HG03097 (cell line): ENCODE results near the gene PDGFRB.

Experiments used
- ATAC-seq: cut with Tn5 transposase; IDR thresholded peaks from one replicate; pipeline ENCODE4 v1.9.1; 2021; ENCODE audit not compliant: unreplicated experiment, low FRiP score

PDGFRB gene

DNA sequence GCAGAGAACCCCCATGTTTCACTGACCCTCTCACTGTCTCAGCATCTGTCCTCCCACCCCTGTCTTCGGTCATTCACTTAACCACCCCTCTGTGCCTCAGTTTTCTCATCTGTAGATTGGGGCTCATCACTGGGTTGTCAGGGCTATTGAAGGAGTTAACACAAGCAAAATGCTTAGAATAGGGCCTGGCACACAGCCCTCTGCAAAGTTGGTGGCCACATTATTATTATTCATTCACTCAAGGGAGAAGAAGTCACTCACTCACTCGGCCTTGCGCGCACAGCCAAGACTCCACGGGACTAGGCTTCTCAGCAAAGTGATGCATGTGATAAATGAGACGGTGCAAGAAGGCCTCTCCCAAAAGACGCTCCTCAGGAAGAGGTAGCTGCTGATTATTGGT lies 8.0 kb downstream of the PDGFRB start:
- no peak for ATAC-seq

DNA sequence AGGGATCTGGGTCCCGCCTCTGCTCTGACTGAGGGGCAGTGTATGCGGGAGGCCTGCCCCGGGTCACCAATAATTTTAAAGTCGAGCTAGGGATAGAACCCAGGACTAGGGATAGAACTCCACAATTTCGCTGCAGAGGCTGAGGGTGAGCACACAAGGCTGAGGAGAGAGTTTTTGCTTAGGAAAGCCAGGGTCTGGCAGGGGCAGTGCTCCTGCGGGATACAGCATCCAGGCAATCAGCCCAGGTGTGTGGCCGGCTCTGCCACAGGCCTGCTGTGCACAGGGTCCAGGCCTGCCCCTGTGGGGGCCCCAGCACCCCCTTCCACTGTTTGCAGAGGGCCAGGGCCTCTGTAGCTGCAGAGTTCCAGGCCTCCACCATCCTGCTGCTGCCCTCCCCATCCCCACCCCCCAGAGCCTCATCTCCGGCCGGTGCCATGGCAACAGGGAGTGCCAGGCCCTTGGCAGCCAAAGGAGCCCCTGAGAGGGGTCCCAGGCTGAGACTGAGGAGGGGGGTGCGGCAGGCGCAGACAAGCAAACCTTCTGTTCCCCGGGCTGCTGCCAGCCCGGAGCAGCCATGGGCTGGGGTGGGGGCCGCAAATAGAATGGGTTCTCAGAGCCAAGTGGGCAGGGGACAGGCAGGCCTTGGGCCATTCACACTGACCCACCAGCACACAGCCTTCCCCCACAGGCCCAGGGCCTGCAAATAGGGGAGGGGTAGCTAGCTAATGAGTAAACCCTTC lies 8.6 kb downstream of the PDGFRB start:
- no peak for ATAC-seq

DNA sequence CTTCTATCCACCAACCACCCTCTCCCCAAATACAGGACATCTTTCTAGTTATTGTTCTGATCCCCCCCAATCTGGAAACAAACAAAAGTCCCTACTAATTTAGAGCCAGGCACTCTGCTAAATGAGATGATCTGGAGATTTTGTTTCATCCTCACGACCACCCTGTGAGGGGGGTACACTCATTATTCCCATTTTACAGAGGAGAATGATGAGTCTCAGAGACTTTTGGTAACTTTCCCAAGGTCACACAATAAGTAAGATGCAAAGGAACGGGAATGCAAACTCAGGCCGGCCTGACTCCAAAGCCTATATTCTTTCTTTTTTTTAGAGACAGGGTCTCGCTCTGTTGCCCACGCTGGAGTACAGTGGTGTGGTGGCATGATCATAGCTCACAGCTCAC lies 9.4 kb downstream of the PDGFRB start:
- ATAC-seq: no peak

DNA sequence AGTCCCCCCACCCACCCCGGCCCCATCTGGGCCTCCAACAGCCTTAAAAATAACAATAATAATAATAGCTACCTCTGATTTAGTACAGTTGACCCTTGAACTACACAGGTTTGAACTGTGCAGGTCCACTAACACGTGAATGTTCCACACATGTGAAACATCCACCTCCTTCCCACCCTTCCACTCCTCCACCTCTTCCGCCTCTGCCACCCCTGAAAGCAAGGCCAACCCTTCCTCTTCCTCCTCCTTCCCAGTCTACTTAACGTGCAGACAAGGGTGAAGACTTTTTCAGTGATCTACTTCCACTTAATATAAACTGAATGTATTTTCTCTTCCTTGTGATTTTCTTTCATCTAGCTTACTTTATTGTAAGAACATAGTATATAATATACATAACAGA lies 10.8 kb downstream of the PDGFRB start:
- no peak for ATAC-seq

DNA sequence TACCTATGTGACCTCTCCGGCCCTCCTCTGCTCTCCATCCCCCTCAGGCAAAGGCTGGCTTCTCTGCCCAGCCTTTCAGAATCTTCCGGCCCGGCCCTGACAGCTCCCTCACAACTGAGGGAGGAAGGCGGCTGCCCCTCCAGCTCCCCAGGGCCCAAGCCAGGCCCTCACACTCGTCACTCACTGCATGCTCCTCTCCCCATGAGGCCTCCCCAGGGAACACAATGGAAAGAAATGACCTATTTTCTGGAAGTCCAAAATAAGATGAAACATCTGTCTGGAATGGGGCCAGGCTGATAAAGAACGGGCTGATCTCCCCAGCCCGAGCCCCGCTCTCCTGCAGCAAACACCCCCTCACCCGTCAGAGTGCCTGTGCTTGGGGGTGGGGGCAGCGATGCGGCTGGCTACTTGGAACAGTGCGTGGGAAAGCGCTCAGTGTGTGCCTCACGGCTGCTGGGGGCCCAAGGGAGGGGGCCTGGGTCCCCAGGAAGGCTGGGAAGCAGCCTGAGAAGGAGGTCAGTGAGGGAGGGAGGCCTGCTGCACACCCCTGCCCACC lies 11.3 kb downstream of the PDGFRB start:
- no peak for ATAC-seq

DNA sequence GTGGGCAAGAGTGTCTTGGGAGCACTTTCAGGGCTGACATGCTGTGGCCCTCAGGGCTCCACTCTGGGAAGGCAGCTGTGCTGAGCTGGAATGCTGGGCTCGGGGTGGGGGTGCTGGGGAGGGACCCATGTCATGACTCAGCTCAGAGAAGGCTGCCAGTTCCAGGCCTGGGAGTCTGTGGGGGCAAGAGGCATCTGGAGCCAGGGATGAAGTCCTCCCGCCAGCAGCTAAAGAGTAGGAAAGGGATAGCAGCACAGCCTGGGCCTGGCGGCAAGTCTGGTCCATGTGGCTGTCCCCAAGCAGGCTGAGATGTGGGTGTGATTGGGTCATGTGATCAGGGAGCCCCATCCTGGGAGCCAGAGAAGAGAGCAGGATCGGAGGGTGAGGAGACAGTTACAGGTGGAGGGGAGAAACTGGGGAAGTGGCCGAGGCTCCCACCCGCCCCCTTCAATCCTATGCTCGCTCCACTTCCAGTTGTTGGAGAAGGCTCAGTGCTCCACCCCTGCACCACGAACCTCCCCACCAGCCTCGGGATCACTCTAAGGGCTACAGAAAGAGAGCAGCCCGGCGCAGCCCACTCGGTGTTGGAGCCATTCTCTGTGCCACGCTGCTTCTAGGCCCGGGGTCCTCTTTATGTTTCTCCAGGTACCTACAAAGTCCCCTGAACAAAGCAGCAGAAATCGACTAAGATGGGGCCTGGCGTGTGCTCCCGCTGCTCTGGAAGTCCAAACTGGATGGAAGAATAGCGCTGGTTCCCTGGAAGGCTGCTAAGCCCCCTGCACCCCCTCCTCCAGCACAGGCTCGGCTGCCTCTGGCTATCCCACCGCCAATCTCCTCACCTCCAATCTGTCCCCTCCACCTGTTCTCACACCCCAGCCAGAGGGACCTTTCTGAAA lies 12.0 kb downstream of the PDGFRB start:
- no peak for ATAC-seq

DNA sequence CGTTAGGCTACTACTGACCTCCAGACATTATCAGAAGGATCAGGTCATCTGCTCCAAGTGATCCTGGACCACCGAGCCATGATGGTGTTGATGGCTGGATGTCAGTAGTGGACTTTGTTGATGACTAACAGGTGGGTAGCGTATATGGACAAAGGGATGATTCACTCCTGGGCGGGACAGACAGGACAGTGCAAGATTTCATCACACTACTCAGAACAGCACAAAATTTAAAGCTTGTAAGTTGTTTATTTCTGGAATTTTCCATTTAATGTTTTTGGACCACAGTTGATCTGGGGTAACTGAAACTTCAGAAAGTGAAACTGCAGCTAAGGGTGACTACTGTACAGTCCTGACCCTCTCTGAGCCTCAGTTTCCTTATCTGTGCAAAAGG lies 12.7 kb downstream of the PDGFRB start:
- no peak for ATAC-seq

DNA sequence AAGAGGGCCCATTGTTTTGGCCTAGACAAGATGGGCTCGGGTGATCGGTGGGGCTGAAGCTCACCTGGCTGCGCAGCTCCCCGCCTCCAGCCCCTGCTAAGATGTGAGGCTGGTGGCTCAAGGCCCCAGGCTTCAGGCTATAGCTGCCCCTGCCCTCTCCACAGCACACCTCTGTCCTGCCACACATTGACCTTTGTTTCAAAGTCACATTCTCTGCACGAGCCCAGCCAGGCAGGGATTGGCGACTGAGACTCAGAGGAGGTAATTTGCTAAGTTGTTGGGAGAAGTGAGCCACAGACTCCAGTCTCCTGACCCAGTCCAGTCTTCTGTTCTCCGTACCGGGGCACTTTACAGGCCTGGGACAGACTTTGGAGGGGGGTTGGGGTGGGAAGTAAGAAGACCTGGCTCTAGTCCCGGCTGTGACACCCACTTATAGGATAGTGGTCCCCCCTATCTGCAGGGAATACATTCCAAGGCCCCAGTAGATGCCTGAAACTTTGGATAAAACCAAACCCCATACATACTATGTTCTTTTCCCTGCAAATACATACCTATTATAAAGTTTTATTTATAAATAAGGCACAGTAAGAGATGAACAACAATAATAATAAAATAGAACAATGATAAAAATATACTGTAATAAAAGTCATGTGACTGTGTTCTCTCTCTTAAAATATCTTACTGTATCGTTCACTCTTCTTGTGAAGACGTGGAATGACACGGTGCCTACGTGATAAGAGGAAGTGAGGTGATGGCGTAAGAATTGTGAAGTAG lies 13.3 kb downstream of the PDGFRB start:
- no peak for ATAC-seq

DNA sequence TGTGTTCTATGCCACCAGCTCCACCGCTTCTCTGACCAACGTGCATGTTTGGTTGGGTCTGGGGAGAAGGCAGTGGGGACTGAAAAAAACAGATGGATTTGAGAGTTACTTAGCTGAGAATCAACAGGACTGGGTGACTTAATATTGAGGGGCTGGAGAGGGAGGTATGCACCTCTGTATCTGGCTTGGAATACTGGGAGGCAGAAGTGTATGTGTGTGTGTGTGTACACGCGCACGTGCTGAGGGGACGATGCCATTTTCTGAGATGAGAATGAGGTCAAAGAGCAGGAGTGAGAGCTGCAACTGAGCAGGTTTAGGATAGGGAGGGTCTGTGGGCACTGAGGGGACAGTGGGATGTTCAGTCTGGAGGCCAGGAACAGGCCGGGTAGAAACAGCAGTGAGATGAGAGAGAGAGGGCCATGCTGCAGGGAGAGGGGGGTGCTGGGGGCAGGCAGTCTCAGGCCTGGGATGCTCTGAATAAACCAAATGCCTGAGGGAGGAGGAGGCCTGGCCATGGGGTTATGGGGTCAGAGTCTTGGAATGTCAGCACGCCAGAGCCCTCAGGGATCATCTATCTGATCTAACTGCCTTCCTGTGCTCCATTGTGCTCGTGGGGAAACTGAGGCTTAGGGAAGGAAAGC lies 14.0 kb downstream of the PDGFRB start:
- ATAC-seq: no peak

DNA sequence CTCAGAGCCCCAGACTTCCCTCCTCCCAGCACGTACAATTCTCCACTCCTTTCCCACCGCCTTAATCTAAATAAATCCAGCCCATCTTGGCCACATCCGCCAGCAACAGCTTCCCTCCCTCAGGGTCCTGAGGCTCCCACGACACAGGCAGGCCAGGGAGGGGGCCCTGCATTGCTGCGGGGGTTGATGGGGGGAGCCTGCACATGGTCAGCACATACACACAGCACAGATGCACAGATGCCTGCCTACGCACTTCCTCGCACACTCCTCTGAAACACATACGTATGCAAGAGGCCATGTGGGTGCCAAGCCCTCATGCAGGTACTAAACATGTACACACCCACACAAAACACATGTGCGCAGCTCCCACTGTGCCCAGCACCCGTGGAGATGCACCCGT lies 14.8 kb downstream of the PDGFRB start:
- ATAC-seq: no peak

DNA sequence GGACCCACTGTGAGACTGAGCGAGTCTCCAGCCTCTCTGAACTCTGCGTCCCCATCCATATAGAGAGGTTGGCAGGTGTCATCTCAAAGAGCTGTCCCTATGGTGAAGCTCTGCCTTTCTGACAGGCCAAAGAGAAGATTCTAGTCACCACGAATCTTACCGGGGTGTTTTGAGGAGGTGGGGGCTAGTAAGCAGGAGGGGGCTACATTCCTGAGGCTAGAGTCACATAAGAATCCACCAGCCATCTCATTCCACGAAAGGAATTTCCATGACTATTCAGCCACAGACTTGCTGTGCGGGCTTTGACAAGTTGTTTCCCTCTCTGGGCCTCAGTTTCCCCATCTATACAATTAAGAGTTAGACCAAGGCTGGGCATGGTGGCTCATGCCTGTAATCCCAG lies 16.3 kb downstream of the PDGFRB start:
- ATAC-seq: no peak

DNA sequence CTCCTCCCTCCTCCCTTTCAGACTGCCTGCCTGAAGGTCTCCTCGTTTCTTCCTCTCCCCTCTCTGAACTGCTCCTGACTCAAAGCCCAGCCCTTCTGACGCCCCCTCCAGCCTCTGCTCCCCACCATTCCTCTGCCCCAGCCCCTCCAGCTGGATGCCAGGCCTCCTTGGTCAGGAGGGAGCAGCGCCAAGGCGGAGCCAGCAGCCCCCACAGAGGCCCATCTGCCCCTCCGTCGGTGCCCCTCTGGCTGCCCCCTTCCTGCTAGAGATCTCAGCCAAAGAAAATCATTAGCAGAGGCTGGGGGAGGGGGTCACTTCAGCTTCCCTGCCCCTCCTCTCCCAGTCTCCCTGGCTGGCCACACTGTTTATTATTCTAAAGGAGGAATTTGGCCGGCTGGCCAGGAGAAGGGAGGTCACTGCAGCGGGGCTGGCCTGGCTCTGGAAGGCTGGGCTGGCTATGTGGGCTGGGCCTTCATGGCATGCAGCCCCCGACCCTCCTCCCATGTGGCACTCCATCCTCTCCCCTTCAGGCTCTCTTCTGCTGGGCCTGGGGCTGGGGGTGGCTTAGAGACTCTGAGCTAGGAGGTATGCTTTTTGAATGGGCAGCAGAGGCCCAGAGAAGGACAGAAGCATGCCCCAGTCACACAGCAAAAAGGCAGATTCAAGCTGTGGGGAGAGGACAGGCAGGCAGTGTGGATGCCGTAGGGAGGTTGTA lies 16.9 kb downstream of the PDGFRB start:
- ATAC-seq: no peak

DNA sequence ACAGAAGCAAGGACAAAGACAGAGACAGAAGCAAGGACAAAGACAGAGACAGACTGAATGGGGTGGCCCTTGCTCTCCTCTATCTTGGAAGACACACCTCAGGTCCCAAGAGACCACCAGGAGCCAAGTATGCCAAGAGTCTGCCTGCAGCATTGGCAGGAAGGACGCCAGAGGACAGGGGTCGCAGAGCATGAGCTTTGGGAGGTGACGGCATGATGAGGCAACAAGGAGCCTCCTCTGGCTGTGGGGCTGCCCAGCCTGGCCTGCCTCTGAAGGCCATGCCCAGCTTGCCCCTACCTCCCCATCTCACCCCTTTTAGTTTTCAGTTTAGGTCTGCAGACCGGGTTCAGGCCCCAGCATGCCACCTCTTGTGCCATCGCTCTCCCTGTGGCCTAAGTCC lies 17.6 kb downstream of the PDGFRB start:
- ATAC-seq: no peak

DNA sequence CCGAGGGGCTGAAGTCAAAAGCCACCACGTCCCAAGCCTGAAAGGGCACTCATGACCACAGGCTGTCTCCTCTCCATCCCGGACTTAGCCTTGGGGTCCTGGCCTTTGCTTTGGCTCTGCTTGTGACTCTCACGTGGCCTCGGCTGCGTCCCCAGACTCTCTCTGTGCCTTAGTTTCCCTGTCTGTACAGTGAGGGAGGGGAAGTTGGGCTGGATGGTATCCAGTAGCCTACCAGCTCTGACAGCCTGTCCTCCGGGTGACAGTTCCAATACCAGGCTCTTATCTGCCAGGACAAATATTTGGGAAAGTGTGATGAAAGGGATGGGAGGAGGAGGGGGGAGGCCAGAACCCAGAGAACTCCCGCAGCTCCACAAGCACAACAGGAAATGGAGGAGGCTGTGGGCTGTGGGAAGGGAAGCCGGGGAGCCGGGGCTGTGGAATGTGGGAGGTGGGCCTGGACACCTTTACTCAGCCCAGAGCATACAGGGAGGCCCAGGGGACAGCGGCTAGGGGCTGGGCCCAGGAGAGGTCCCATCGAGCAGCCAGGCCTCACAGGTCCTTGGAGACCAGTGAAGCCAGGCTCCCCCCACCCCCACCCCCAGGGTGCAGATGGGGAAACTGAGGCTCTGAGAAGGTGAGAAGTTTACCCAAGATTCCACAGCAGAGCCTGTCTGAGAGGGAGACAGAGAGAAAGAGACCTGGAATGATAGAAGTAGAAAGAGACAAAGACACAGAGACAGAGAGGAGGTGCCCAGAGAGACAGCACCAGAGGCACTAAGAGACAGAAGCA lies 18.3 kb downstream of the PDGFRB start:
- no peak for ATAC-seq

DNA sequence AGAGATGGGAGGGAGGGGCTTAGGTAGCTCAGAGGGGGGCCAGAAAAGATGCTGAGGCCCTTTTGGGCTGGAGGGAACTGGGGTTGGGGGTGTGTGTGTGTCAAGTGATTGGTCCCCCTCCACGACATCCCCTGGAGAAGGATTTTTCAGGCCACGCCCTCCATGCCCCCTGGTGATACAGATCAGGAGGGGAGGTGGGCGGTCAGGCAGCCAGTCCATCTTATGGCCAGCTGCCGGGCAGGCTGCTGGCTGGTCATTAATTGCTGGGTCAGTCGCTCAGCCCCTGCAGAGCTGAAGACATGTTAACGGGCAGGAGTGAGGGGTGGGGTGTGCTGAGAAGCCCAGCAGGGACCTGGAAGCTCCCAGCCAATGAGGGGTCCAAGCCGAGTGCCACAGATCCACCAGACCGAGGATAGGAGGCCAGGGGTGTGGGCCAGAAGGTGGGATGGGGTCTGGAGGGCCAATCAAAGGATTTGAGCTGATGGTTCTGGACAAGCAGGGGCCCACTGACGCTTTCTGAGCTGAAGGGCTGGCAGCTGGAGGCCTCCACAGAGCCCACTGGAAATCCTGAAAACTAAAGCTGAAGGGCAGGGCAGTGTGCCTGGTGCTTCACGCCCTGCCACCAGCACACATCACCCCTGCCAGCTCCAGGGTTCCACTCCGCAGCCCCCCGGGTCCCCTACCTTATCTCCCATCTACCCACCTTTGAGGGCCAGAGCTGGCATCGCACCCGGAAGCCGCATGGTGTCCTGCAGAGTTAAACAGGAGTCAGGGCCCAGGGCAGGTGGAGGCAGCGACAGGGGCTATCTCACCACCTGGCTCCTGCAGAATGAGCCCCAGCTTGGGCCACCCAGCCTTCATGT lies 19.1 kb downstream of the PDGFRB start:
- ATAC-seq: no peak

DNA sequence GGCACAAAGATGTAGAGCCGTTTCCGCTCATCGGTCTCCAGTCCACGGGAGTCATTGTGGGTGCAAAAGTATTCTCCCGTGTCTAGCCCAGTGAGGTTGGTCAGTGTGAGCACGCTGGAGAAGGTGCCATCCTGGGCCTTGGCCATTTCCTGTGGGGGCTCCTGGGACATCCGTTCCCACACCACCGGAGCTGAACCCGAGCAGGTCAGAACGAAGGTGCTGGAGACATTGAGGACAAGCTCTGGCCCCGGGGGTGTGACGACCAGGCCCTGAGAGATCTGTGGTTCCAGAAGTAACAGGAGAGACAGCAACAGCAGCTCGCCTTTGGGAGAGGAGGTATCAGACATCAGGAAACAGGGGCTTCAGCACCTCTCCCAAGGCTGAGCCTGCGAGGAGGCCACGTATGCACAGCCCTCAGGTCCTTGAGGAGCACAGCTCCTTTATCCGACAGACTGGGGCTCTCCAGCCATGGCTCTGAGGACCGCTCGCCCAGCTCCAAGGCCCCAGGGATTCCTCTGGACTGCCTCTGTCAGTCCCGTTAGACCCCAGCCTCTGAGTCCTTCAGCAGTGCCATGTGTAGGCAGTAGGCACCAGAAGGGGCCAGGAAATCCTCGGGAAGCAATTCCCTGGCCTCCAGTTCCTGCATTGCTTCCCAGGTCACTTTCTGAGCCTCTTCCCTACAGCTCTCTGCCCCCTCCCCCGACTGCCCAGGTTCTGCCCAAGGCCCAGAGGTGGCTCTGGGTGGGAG lies 19.9 kb downstream of the PDGFRB start:
- no peak for ATAC-seq

DNA sequence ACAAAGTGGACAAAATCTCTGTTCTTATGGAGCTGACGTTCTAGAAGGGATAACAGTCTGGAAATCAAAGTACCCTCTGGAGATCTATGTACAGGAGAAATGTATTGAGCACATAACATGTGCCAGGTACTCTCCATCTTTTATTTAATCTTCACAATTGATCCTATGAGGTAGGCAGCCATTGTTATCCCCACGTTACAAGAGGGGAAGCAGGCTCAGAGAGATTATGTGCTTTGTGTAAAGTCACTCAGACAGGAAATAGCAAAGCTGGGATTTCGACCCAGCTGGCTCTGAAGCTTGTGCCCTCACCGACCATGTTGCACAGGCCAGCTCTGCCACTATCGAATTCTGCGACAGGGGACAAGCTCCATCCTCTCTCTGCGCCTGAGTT lies 21.5 kb downstream of the PDGFRB start:
- no peak for ATAC-seq
